Muscle of leg (tissue), 11 donors: ENCODE data around the gene AP2B1. TPM values are rescaled to one million over a fixed set of nuclear protein-coding genes. Genes with fewer than 3 reads are reported as not detected.
A peak's percentile ranks its signal among the peaks of the same experiment; 100 is the strongest.

Source experiments
- DNase-seq: peaks from one replicate; pipeline ENCODE4 v3.0.0; 2013
- H3K27ac ChIP-seq: one replicate; pipeline ENCODE4 v1.5.1; 2013; ENCODE audit warnings: mild to moderate bottlenecking, low read length, control low read depth
- H3K27me3 ChIP-seq: one replicate; pipeline ENCODE4 v1.6.1; 2013; ENCODE audit warnings: low read length; ENCODE audit not compliant: control insufficient read depth, insufficient read depth
- H3K36me3 ChIP-seq: one replicate; pipeline ENCODE4 v1.6.1; 2013; ENCODE audit warnings: low read length; ENCODE audit not compliant: control insufficient read depth, insufficient read depth
- H3K4me1 ChIP-seq: one replicate; pipeline ENCODE4 v1.6.1; 2013; ENCODE audit warnings: low read length; ENCODE audit not compliant: control insufficient read depth, insufficient read depth
- H3K4me3 ChIP-seq: one replicate; pipeline ENCODE4 v1.5.1; 2013; ENCODE audit warnings: low read length, control low read depth
- H3K9me3 ChIP-seq: replicated peaks from 2 replicates; pipeline ENCODE4 v1.6.1; 2013; ENCODE audit warnings: low read depth, low read length; ENCODE audit not compliant: control insufficient read depth
- WGBS: methylation state at CpG from one replicate; pipeline ENCODE4 v1.1.5; 2013; ENCODE audit warnings: missing lambda C conversion rate; ENCODE audit not compliant: insufficient coverage; 5-methylcytosine and 5-hydroxymethylcytosine counted together
- polyA plus RNA-seq, 8 donors: library from polyadenylated mRNA; unstranded; fragments of 120-200 nt; gene quantifications; one replicate each; pipeline versions ENCODE4 v1.2.1 to v1.2.3, GENCODE V29; 2013; ENCODE audit warnings: inconsistent platforms in 1 of 8, low replicate concordance in 1 of 8; ENCODE audit not compliant: insufficient read length in 8 of 8, insufficient read depth in 1 of 8
- total RNA-seq: library from RNA; stranded (reverse); fragments of 120-200 nt; gene quantifications from one replicate; pipeline ENCODE4 v1.2.4, GENCODE V29; 2013

AP2B1 gene
- total and polyA plus RNA-seq, 9 donors: 45.4 to 92.9 (median 75.4) TPM

GRCh38 chr17:35566968-35567367, 20.2 kb upstream of the AP2B1 start:
- no peaks in the 10 kb centered on the region for H3K9me3 ChIP-seq
- 84% methylated on average over 1 of the region's 11 CpGs for WGBS
- H3K27ac ChIP-seq: no peak overlapping the region

GRCh38 chr17:35568561-35568960, 18.6 kb upstream of the AP2B1 start:
- 31% methylated on average over 11 of the region's 15 CpGs for WGBS

More at GRCh38 chr17:35566968-35567367, 20.2 kb upstream of the AP2B1 start:
- DNase-seq: no peak
- Histone ChIP-seq H3K4me1 (peaks cover 10% of the 10 kb centered on the region), H3K27me3 (no peaks in the 10 kb centered on the region), H3K36me3 (no peaks in the 10 kb centered on the region), H3K4me3 (peak overlapping the region; percentile 79)

GRCh38 chr17:35569405-35569804, 17.7 kb upstream of the AP2B1 start:
- DNase-seq: no peak
- peaks cover 10% of the 10 kb centered on the region for H3K4me1 ChIP-seq
- no peaks in the 10 kb centered on the region for H3K9me3 ChIP-seq
- no peak overlapping the region for H3K4me3 ChIP-seq
- 100% methylated on average over 2 of the region's 2 CpGs for WGBS
- H3K36me3 ChIP-seq: no peaks in the 10 kb centered on the region
- no peaks in the 10 kb centered on the region for H3K27me3 ChIP-seq
- H3K27ac ChIP-seq: no peak overlapping the region

More at GRCh38 chr17:35568561-35568960, 18.6 kb upstream of the AP2B1 start:
- peaks cover 10% of the 10 kb centered on the region for H3K4me1 ChIP-seq
- H3K27me3 ChIP-seq: no peaks in the 10 kb centered on the region
- no peaks in the 10 kb centered on the region for H3K36me3 ChIP-seq
- H3K9me3 ChIP-seq: no peaks in the 10 kb centered on the region
- peak overlapping the region; percentile 79 for H3K4me3 ChIP-seq
- DNase-seq: no peak
- H3K27ac ChIP-seq: peak overlapping the region; percentile 93

GRCh38 chr17:35575759-35576158, 11.4 kb upstream of the AP2B1 start:
- Histone ChIP-seq H3K36me3 (peaks cover 8% of the 10 kb centered on the region), H3K27me3 (no peaks in the 10 kb centered on the region), H3K4me3 (no peak overlapping the region), H3K4me1 (peaks cover 9% of the 10 kb centered on the region), H3K9me3 (no peaks in the 10 kb centered on the region), H3K27ac (no peak overlapping the region)
- no CpG with 5 or more reads among the region's 3 CpGs for WGBS
- no peak for DNase-seq

- Histone ChIP-seq H3K27me3 (no peaks in the 10 kb centered on the region), H3K36me3 (peaks cover 8% of the 10 kb centered on the region), H3K27ac (peak overlapping the region; percentile 94), H3K9me3 (no peaks in the 10 kb centered on the region), H3K4me1 (peaks cover 9% of the 10 kb centered on the region), H3K4me3 (peak overlapping the region; percentile 94)
- WGBS: 4% methylated on average over 4 of the region's 8 CpGs
- peak; percentile 38 for DNase-seq
Observed at GRCh38 chr17:35577830-35578196, 9.3 kb upstream of the AP2B1 start.

GRCh38 chr17:35578197-35578928, 8.8 kb upstream of the AP2B1 start, which contains the start of gene PEX12:
Gene PEX12, minus strand, starts transcription at chr17:35578571. Its CDS starts 550 bp downstream, at chr17:35578021.
- peak; percentile 99 for DNase-seq
- peak within 1 kb of the TSS; percentile 94 for H3K4me3 ChIP-seq
- peaks cover 8% of the 10 kb centered on the region for H3K36me3 ChIP-seq
- peaks cover 9% of the 10 kb centered on the region for H3K4me1 ChIP-seq
- under 1% methylated on average over 38 of the region's 45 CpGs for WGBS
- H3K27me3 ChIP-seq: no peaks in the 10 kb centered on the region
- no peaks in the 10 kb centered on the region for H3K9me3 ChIP-seq
- H3K27ac ChIP-seq: peak within 1 kb of the TSS; percentile 94

- Histone ChIP-seq H3K27me3 (no peaks in the 10 kb centered on the region), H3K9me3 (no peaks in the 10 kb centered on the region), H3K4me3 (peak overlapping the region; percentile 94), H3K36me3 (peaks cover 8% of the 10 kb centered on the region), H3K27ac (peak overlapping the region; percentile 94), H3K4me1 (peaks cover 9% of the 10 kb centered on the region)
- 0% methylated on average over 5 of the region's 11 CpGs for WGBS
- no peak for DNase-seq
Observed at GRCh38 chr17:35578929-35579432, 8.1 kb upstream of the AP2B1 start.

- no peaks in the 10 kb centered on the region for H3K27me3 ChIP-seq
- WGBS: no CpG with 5 or more reads among the region's 1 CpG
- no peak overlapping the region for H3K4me3 ChIP-seq
- no peak overlapping the region for H3K27ac ChIP-seq
- no peaks in the 10 kb centered on the region for H3K36me3 ChIP-seq
- H3K4me1 ChIP-seq: peaks cover 7% of the 10 kb centered on the region
- no peak for DNase-seq
- no peaks in the 10 kb centered on the region for H3K9me3 ChIP-seq
Observed at GRCh38 chr17:35584061-35584460, 3.1 kb upstream of the AP2B1 start.

- Histone ChIP-seq H3K27ac (peak overlapping the region; percentile 97), H3K4me1 (peaks cover 5% of the 10 kb centered on the region), H3K4me3 (peak overlapping the region; percentile 88), H3K36me3 (no peaks in the 10 kb centered on the region), H3K9me3 (no peaks in the 10 kb centered on the region), H3K27me3 (no peaks in the 10 kb centered on the region)
- DNase-seq: no peak
- 0% methylated on average over 2 of the region's 7 CpGs for WGBS
Observed at GRCh38 chr17:35586569-35587073, 501 bp upstream of the AP2B1 start.

- Histone ChIP-seq H3K4me1 (peaks cover 5% of the 10 kb centered on the region), H3K27ac (no peak overlapping the region), H3K27me3 (no peaks in the 10 kb centered on the region), H3K4me3 (peak overlapping the region; percentile 88), H3K36me3 (no peaks in the 10 kb centered on the region), H3K9me3 (no peaks in the 10 kb centered on the region)
- no CpG with 5 or more reads among the region's 12 CpGs for WGBS
- no peak for DNase-seq
Observed at GRCh38 chr17:35588196-35588920, 1.2 kb downstream of the AP2B1 start.
